ENCODE results near the gene DPM3. TPM values are rescaled to one million over a fixed set of nuclear protein-coding genes. Genes with fewer than 3 reads are reported as not detected.
A peak's percentile ranks its signal among the peaks of the same experiment; 100 is the strongest.

The DPM3 gene
- total and polyA plus RNA-seq, 9 of the 15 experiments (the other 6 are each of a cell fraction or from before 2014, with no cell fraction given), result 3.7 to 120 (median 36.4) TPM

- TF ChIP-seq ARID3A (IDR thresholded peaks at IDR 0.05; ENCODE audit: borderline replicate concordance, low read depth, low read length) (no peak), ZBTB7A (IDR thresholded peaks at IDR 0.05; ENCODE audit: borderline replicate concordance, control insufficient read depth, low read depth, low read length) (no peak; the same call in 1 of the 2 replicates), KAT8 (IDR thresholded peaks at IDR 0.05; ENCODE audit: low read depth) (no peak), XRCC3 (IDR thresholded peaks at IDR 0.05) (no peak), YY1 (IDR thresholded peaks at IDR 0.05; ENCODE audit: borderline replicate concordance in 1 of 3, control insufficient read depth in 1 of 3, extremely low read depth in 1 of 3, insufficient read depth in 3 of 3, insufficient read length in 1 of 3, insufficient replicate concordance in 2 of 3, low read depth in 1 of 3, low read length in 2 of 3) (no peak), ZNF740 (CRISPR knock-in tag; IDR thresholded peaks at IDR 0.05) (no peak), ZNF740 (tag; IDR thresholded peaks at IDR 0.05) (no peak), KLF1 (tag; IDR thresholded peaks at IDR 0.05) (0 out of 2 replicates have a peak, but pooled peaks have one; percentile 61), TAF15 (IDR thresholded peaks at IDR 0.05; ENCODE audit: low read depth, low read length) (no peak), ZNF121 (CRISPR knock-in tag; conservative IDR thresholded peaks at IDR 0.05) (no peak), MCM2 (IDR thresholded peaks at IDR 0.05; ENCODE audit: low read depth) (no peak), ZBTB43 (CRISPR knock-in tag; IDR thresholded peaks at IDR 0.05) (no peak), SOX6 (IDR thresholded peaks at IDR 0.05) (no peak), THRA (IDR thresholded peaks at IDR 0.05) (no peak), GMEB1 (CRISPR knock-in tag; IDR thresholded peaks at IDR 0.05) (no peak), NFIC (IDR thresholded peaks at IDR 0.05) (no peak), NFE2 (IDR thresholded peaks at IDR 0.05; ENCODE audit: low read depth) (0 out of 2 replicates have a peak, but pooled peaks have one; percentile 51), FOS (IDR thresholded peaks at IDR 0.05; ENCODE audit: extremely low read depth, insufficient read length) (no peak), HOMEZ (CRISPR knock-in tag; IDR thresholded peaks at IDR 0.05) (no peak), U2AF1 (optimal IDR thresholded peaks at IDR 0.05; ENCODE audit: low read depth, low read length) (no peak)
Measured at GRCh38 chr1:155134880-155135414, 5.4 kb downstream of the DPM3 start (continued).

Measured in K562 (cell line).